B cell (primary cell): Measurements from ENCODE around the gene RPS15. TPM values are rescaled to one million over a fixed set of nuclear protein-coding genes. Genes with fewer than 3 reads are reported as not detected.

Source experiments
- ATAC-seq: fragments of 200-7000 bp; cut with Tn5 transposase; one replicate; pipeline ENCODE4 v1.10.0; 2021; ENCODE audit warnings: low read depth, mild to moderate bottlenecking, moderate number of reproducible peaks, moderate library complexity
- CTCF ChIA-PET: fragments of 350-600 bp; sonication (Branson Sonifier 250); formaldehyde crosslinking; loops from one replicate; lab custom pipeline; 2021; ENCODE audit warnings: antibody characterized with exemption, inconsistent platforms; lab: Charles Lee
- POLR2A ChIA-PET: fragments of 350-600 bp; sonication (Branson Sonifier 250); formaldehyde crosslinking; loops from one replicate; lab custom pipeline; 2021; ENCODE audit warnings: antibody characterized with exemption; lab: Charles Lee
- DNase-seq: peaks from one replicate; pipeline ENCODE4 v3.0.0; 2013
- H2AFZ ChIP-seq: 2 replicates; pipeline ENCODE4 v1.6.1; 2012; ENCODE audit warnings: mild to moderate bottlenecking, low read depth, low read length; ENCODE audit not compliant: insufficient read depth, poor library complexity, severe bottlenecking
- H3K27ac ChIP-seq, 2 donors: 1 replicate in 1 of 2; 2 replicates in 1 of 2; pipeline ENCODE4 v1.5.1; 2012 to 2013; ENCODE audit warnings: low read length in 2 of 2, mild to moderate bottlenecking in 2 of 2, moderate library complexity in 1 of 2
- H3K27me3 ChIP-seq, 4 experiments: fragments of 200-600 bp in 1 of 4; sonication (generic) in 1 of 4; replicated peaks in 1 of 4; 1 replicate in 2 of 4; 2 replicates in 2 of 4; pipeline versions ENCODE4 v1.6.1 to v1.7.0; 2013 to 2016; ENCODE audit warnings: low read length in 3 of 4, mild to moderate bottlenecking in 2 of 4, mixed read lengths in 1 of 4, moderate library complexity in 1 of 4; ENCODE audit not compliant: insufficient read depth in 4 of 4, control insufficient read depth in 3 of 4; ENCODE audit errors: control extremely low read depth in 1 of 4
- H3K36me3 ChIP-seq, 2 experiments: replicated peaks in 1 of 2; 1 replicate in 1 of 2; 2 replicates in 1 of 2; pipeline versions ENCODE4 v1.6.1 to v1.7.1; 2013; ENCODE audit warnings: low read length in 1 of 2; ENCODE audit not compliant: insufficient read depth in 2 of 2, control insufficient read depth in 1 of 2; ENCODE audit errors: control extremely low read depth in 1 of 2, extremely low read depth in 1 of 2
- H3K4me1 ChIP-seq, 2 donors: fragments of 200-600 bp in 1 of 2; sonication (generic) in 1 of 2; 1 replicate in 1 of 2; 2 replicates in 1 of 2; pipeline versions ENCODE4 v1.5.1 to v1.6.1; 2013 to 2017; ENCODE audit warnings: low read length in 2 of 2; ENCODE audit not compliant: control insufficient read depth in 2 of 2, insufficient read depth in 2 of 2
- H3K4me2 ChIP-seq: replicated peaks from 2 replicates; pipeline ENCODE3; 2012; ENCODE audit warnings: mild to moderate bottlenecking, low read depth, low read length; ENCODE audit not compliant: poor library complexity, severe bottlenecking
- H3K4me3 ChIP-seq, 5 experiments: fragments of 200-600 bp in 1 of 5; sonication (generic) in 1 of 5; 1 replicate in 3 of 5; 2 replicates in 2 of 5; pipeline versions ENCODE4 v1.5.1 to v1.7.0; 2011 to 2016; ENCODE audit warnings: low read length in 4 of 5, mild to moderate bottlenecking in 4 of 5, low read depth in 2 of 5, control low read depth in 1 of 5, moderate library complexity in 1 of 5; ENCODE audit not compliant: insufficient read depth in 1 of 5; ENCODE audit errors: control extremely low read depth in 1 of 5, extremely low read depth in 1 of 5
- H3K79me2 ChIP-seq: fragments of 200-600 bp; sonication (generic); one replicate; pipeline ENCODE4 v1.6.0; 2016; ENCODE audit warnings: low read length; ENCODE audit not compliant: control insufficient read depth, insufficient read depth
- H3K9ac ChIP-seq: fragments of 200-600 bp; sonication (generic); 2 replicates; pipeline ENCODE4 v1.6.1; 2017; ENCODE audit warnings: mild to moderate bottlenecking, low read length, moderate library complexity
- H3K9me3 ChIP-seq, 3 donors: one replicate each; pipeline versions ENCODE4 v1.6.1 to v1.7.1; 2013; ENCODE audit warnings: low read length in 2 of 3; ENCODE audit not compliant: control insufficient read depth in 2 of 3, insufficient read depth in 1 of 3; ENCODE audit errors: control extremely low read depth in 1 of 3
- H4K20me1 ChIP-seq: 2 replicates; pipeline ENCODE4 v1.6.0; 2012; ENCODE audit warnings: mild to moderate bottlenecking, low read length; ENCODE audit not compliant: insufficient read depth, control insufficient read depth, poor library complexity, severe bottlenecking
- H3K27ac Mint-ChIP-seq: one replicate; pipeline ENCODE4 v1.8.0; 2021; ENCODE audit warnings: mixed read lengths
- H3K27me3 Mint-ChIP-seq: one replicate; pipeline ENCODE4 v1.8.0; 2021; ENCODE audit warnings: mixed read lengths
- H3K4me1 Mint-ChIP-seq: one replicate; pipeline ENCODE4 v1.8.0; 2021; ENCODE audit warnings: mixed read lengths
- H3K4me3 Mint-ChIP-seq: one replicate; pipeline ENCODE4 v1.8.0; 2021; ENCODE audit warnings: mixed read lengths
- H3K9me3 Mint-ChIP-seq: one replicate; pipeline ENCODE4 v1.8.0; 2022; ENCODE audit warnings: mixed read lengths; ENCODE audit not compliant: insufficient read depth
- EZH2 ChIP-seq: IDR thresholded peaks from 2 replicates; pipeline ENCODE4 v1.6.1; 2012; ENCODE audit warnings: borderline replicate concordance, low read depth, mild to moderate bottlenecking, moderate library complexity, low read length; ENCODE audit not compliant: insufficient read depth, poor library complexity, severe bottlenecking
- WGBS: methylation state at CpG from one replicate; pipeline ENCODE4 v1.1.5; 2013; ENCODE audit warnings: missing lambda C conversion rate; ENCODE audit not compliant: insufficient coverage; 5-methylcytosine and 5-hydroxymethylcytosine counted together
- intact Hi-C: fragments of 100-400 bp; cut with micrococcal nuclease; formaldehyde crosslinking; loops from one replicate; pipeline ENCODE4 v1.10.0; 2022
- polyA plus RNA-seq: library from polyadenylated mRNA; depleted of rRNA; stranded (reverse); fragments of >200 nt; gene quantifications from 2 replicates; pipeline ENCODE4 v1.2.3, GENCODE V29; 2012
- total RNA-seq, 2 donors: library from RNA; stranded (reverse); fragments of 120-200 nt in 1 of 2; gene quantifications; 1 replicate in 1 of 2; 2 replicates in 1 of 2; pipeline versions ENCODE4 v1.2.3 to v1.2.4, GENCODE V29; 2013 to 2022
- TF ChIP-seq, protein P1 (sequence below): fragments of 200-600 bp; IDR thresholded peaks from one replicate; pipeline ENCODE4 v1.8.0; 2022; ENCODE audit warnings: antibody characterized with exemption, mild to moderate bottlenecking

Gene RPS15
- total and polyA plus RNA-seq, 2 donors (not counting 1 experiment from before 2014, with no cell fraction given): 1,520 to 6,007 TPM

DNA sequence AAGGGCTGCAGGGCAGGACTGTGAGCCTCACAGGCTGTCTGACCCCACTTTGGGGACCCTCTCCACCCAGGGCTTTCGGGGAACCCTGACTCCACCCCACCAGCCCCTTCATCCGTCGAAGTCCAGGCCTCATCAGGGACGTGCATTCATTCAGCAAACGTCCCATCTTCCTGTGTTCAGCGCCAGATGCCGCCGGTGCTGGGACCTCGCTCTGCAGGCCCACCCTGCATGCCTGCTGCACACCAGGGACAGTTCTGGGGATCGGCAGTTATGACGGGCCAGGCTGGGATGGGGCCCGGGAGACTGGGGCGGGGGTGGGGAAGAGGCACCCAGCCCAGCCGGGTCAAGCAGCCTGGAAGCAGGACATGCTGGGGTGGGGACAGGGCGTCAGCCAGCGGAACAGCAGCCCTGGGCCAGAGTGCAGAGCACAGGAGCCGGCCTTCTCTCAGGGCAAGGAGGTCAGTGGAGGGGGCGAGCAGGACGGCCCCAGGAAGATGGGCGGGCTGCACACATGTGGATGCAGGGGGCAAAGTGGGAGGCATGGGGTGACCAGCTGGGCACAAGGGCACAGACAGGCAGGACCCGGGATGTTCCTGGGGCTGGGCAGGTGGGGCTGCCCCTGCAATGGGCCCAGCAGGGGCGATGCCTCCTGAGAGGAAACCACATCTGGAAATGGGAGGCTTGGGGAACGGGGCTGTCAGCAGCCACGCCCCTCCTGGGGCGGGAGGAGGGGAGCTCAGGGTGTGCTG, 42.0 kb upstream of the RPS15 start:
- Histone ChIP-seq H2AFZ (no peak overlapping the region), H3K4me2 (no peak overlapping the region), H3K27me3 (no peaks in the 10 kb centered on the region), H3K79me2 (no peaks in the 10 kb centered on the region), H3K27ac (no peak overlapping the region), H3K36me3 (peaks cover 0 to 18% of the 10 kb centered on the region in 2 experiments), H3K4me1 (peaks cover 6 to 9% of the 10 kb centered on the region in 2 donors), H3K9ac (no peak overlapping the region), H3K4me3 (no peak overlapping the region), H3K9me3 (no peaks in the 10 kb centered on the region), H4K20me1 (no peaks in the 10 kb centered on the region)
- ChIA-PET POLR2A (no interaction called here), CTCF (no interaction called here)
- Mint-ChIP-seq H3K4me1 (peaks cover 6% of the 10 kb centered on the region), H3K27ac (no peak overlapping the region), H3K9me3 (no peaks in the 10 kb centered on the region), H3K27me3 (no peaks in the 10 kb centered on the region), H3K4me3 (no peak overlapping the region)
- TF ChIP-seq, protein P1, sequence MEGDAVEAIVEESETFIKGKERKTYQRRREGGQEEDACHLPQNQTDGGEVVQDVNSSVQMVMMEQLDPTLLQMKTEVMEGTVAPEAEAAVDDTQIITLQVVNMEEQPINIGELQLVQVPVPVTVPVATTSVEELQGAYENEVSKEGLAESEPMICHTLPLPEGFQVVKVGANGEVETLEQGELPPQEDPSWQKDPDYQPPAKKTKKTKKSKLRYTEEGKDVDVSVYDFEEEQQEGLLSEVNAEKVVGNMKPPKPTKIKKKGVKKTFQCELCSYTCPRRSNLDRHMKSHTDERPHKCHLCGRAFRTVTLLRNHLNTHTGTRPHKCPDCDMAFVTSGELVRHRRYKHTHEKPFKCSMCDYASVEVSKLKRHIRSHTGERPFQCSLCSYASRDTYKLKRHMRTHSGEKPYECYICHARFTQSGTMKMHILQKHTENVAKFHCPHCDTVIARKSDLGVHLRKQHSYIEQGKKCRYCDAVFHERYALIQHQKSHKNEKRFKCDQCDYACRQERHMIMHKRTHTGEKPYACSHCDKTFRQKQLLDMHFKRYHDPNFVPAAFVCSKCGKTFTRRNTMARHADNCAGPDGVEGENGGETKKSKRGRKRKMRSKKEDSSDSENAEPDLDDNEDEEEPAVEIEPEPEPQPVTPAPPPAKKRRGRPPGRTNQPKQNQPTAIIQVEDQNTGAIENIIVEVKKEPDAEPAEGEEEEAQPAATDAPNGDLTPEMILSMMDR: no peak
- no peak for TF ChIP-seq EZH2
- intact Hi-C loops: no loop called here
- DNase-seq: no peak
- ATAC-seq: no peak
- WGBS: 67% methylated on average over 22 of the region's 25 CpGs
